ENCODE measurements around the gene FAM13A.
"Not testable (repeated sequence)": the region's sequence is repeated elsewhere in the genome, so short reads cannot be mapped to it uniquely, and the experiment has no call there.

Gene FAM13A

GRCh38 chr4:88955580-88956380 is 101.2 kb downstream of the FAM13A start:
- no peak for DNase-seq

DNA sequence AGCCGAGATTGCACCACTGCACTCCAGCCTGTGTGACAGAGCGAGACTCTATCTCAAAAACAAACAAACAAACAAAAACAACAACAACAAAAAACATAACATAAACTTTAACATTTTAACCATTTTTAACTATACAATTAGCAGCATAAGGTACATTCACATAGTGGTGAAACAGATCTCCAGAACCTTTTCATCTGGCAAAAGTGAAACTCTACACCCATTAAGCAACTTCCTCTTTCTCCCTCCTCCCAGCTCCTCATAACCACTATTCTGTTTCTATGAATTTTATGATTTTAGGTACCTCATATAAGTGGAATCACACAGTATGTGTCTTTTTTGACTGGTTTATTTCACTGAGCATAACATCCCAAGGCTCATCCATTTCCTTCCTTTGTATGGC is 103.6 kb downstream of the FAM13A start:
- no peak for DNase-seq

DNA sequence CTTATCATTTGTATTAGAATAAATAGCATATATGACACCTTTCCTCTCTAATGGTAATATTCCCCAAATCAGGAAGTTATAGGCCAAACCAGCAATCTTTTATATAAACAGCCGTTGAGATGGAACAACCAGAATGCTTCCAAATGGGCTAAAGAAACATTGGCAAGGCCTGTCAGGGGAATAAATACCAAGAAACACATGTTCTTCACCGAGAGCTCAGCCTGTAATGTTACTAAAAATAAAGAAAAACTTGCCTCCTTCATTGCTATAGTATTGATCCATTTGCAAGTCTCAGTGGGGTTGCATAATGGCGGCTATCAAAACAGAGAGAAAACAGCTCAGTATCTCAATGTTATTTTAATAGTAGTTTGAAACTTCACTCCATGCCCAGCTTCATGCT is 104.9 kb downstream of the FAM13A start:
- no peak for DNase-seq

GRCh38 chr4:88949605-88950004 is 107.4 kb downstream of the FAM13A start:
- DNase-seq: no peak

DNA sequence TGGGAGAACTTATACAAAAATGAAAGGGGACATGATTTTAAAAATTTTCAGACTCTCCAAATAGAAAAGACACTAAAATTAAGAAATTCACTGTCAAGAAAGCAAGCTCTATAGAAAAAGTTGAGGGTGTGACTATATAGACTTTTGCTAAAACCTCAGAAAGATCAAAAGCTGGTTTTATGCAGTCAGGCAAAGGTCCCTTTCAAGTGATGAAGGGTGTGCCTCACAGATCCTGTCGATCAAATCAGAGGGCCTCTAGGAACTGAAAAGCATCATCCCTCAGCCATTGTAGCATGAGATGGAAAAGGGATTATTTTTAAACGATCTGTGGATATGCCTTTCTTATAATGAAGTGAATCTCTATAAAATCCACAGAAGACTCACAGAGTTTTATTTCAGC is 116.5 kb downstream of the FAM13A start:
- no peak for DNase-seq

GRCh38 chr4:88939697-88940096 is 117.3 kb downstream of the FAM13A start:
- DNase-seq: no peak

GRCh38 chr4:88938138-88938537 is 118.8 kb downstream of the FAM13A start:
- peak; percentile 56 for DNase-seq

GRCh38 chr4:88937081-88937480 is 119.9 kb downstream of the FAM13A start:
- peak; percentile 38 for DNase-seq

GRCh38 chr4:88933414-88934160 is 123.4 kb downstream of the FAM13A start:
- DNase-seq: no peak

DNA sequence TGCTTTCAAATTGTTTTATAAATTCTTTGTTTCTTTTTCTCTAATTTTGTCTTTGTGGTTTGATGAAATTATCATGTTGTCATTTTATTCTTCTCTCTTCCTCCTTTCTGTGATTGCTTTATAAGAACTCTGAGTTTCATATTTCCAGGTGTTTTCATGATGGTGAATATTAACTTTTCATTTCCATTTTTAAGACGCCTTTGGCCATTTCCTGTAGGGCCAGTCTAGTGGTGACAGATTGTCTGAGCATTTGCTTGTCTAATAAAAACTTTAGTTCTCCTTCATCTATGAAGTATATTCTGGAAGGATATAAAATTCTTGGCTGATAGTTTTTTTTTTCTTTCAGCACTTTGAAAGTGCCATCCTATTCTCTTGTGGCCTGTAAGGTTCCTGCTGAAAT is 128.1 kb downstream of the FAM13A start:
- no peak for DNase-seq

- no peak for DNase-seq
Observed at GRCh38 chr4:88927420-88927819, 129.6 kb downstream of the FAM13A start.

DNA sequence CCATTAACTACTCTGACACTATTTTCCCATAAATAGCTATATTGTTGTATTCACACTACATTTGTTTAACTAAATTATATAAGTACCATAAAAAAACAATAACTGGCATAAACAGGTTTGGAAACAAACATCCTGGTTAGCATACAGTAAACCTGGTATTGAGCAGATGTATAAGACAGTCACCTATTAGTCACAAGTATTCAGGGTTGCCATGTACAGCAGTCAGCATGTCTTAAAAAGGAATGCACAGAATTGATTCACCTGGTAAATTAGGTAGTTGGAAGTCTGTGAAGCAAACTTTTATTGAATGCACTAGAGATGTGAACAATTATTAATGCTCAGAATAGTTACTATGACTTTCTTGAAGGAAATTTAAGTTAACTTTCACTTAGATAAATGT is 137.9 kb downstream of the FAM13A start:
- no peak for DNase-seq

GRCh38 chr4:88913181-88913580 is 143.8 kb downstream of the FAM13A start:
- DNase-seq: not testable (repeated sequence)

- DNase-seq: no peak
Observed at GRCh38 chr4:88911246-88912212, 145.5 kb downstream of the FAM13A start.

- no peak for DNase-seq
Observed at GRCh38 chr4:88910101-88910500, 146.9 kb downstream of the FAM13A start.

DNA sequence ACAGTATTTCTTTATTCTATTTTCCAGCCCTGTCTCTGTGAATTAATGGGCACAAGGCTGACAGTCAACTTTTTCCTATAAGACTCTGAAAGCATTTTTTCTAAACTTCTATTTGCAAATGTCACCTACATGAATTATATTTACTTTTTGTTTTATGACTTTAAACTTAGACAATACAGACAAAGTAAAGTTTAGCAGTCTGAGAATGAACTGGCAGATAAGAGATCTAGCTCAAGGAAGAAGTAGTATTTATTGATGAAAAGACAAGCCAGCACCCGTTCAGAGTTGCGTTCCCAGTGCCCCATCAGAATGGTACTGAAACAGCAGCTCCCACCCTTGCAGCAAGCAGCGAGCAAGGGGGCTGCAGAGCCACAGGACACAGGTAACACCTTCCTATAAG is 148.5 kb downstream of the FAM13A start:
- DNase-seq: no peak

- no peak for DNase-seq
Observed at GRCh38 chr4:88908003-88908402, 149.0 kb downstream of the FAM13A start.

- DNase-seq: no peak
Observed at GRCh38 chr4:88907478-88907877, 149.5 kb downstream of the FAM13A start.

DNA sequence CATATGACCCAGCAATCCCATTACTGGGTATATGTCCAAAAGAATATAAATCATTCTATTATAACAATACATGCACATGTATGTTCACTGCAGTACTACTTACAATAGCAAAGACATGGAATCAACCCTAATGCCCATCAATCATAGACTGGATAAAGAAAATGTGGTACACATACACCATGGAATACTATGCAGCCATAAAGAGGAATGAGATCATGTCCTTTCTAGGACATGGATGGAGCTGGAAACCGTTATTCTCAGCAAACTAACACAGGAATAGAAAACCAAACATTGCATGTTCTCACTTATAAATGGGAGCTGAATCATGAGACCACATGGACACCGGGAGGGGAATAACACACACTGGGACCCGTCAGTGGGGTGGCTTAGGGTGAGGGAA is 152.7 kb downstream of the FAM13A start:
- not testable (repeated sequence) for DNase-seq

- no peak for DNase-seq
Observed at GRCh38 chr4:88900432-88900831, 156.6 kb downstream of the FAM13A start.

- no peak for DNase-seq
Observed at GRCh38 chr4:88897752-88898151, 159.2 kb downstream of the FAM13A start.

GRCh38 chr4:88897180-88897579 is 159.8 kb downstream of the FAM13A start:
- no peak for DNase-seq

- no peak for DNase-seq
Observed at GRCh38 chr4:88893961-88894360, 163.0 kb downstream of the FAM13A start.
